ENCODE measurements around the gene PSTPIP2. TPM values are rescaled to one million over a fixed set of nuclear protein-coding genes. Genes with fewer than 3 reads are reported as not detected.

The PSTPIP2 gene
- total RNA-seq, 1 donor from 2014 or later: 9.1 TPM

DNA sequence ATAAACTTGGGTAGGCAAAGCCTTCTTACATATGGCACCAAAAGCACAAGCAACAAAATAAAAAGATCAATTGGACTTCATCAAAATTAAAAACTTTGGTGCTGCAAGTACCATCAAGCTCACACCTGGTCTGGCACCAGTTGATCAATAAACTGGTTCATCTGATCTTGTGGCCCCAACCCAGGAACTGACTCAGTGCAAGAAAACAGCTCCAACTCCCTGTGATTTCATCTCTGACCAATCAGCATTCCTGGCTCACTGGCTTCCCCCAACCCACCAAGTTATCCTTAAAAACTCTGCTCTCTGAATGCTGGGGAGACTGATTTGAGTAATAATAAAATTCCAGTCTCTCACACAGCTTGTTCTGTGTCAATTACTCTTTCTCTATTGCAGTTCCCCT, 113.3 kb downstream of the PSTPIP2 start:
- peaks cover 9% of the 10 kb centered on the region for H3K36me3 Mint-ChIP-seq (ENCODE audit: low read depth, unreplicated experiment)
- H3K27ac Mint-ChIP-seq (ENCODE audit: unreplicated experiment): peak overlapping the region; percentile 41
- no peaks in the 10 kb centered on the region for H3K27me3 ChIP-seq (ENCODE audit: insufficient read depth, low read length)

DNA sequence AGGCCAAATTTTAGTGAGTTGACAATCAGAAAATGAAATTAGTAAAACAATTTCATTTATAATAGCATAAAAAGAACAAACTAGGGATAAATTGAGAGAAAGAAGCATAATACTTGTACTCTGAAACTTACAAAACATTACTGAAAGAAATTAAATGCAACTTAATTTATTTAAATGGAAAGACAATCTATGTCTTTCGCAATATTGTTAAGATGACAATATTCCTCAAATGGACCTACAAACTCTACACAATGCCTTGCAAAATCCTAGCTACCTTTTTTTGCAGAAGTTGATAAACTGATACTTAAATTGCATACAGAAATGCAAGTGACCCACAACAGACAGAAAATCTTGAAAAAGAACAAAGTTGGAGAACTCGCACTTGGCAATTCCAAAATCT, 114.0 kb downstream of the PSTPIP2 start:
- Mint-ChIP-seq H3K36me3 (ENCODE audit: low read depth, unreplicated experiment) (peaks cover 13% of the 10 kb centered on the region), H3K9me3 (ENCODE audit: unreplicated experiment) (no peaks in the 10 kb centered on the region), H3K4me1 (ENCODE audit: low read depth, unreplicated experiment) (peaks cover 63% of the 10 kb centered on the region), H3K27ac (ENCODE audit: unreplicated experiment) (no peak overlapping the region), H3K4me3 (ENCODE audit: unreplicated experiment) (no peak overlapping the region), H3K27me3 (ENCODE audit: low read depth, unreplicated experiment) (no peaks in the 10 kb centered on the region)
- Histone ChIP-seq H3K36me3 (ENCODE audit: insufficient read depth, low read length) (peaks cover 14% of the 10 kb centered on the region), H3K79me2 (ENCODE audit: insufficient read depth, low read length) (peaks cover 60% of the 10 kb centered on the region), H3K4me2 (ENCODE audit: low read length) (peak overlapping the region; percentile 19), H3K9me3 (ENCODE audit: insufficient read depth, low read depth, low read length) (no peaks in the 10 kb centered on the region), H2AFZ (ENCODE audit: low read depth, low read length) (no peak overlapping the region), H3K4me3 (ENCODE audit: insufficient read depth, low read depth, low read length) (no peak overlapping the region), H3K27me3 (ENCODE audit: insufficient read depth, low read length) (no peaks in the 10 kb centered on the region), H3K4me1 (ENCODE audit: insufficient read depth, low read length) (peaks cover 53% of the 10 kb centered on the region), H3K9ac (ENCODE audit: low read length) (no peak overlapping the region), H4K20me1 (ENCODE audit: insufficient read depth, low read length) (no peaks in the 10 kb centered on the region), H3K27ac (ENCODE audit: low read depth, low read length) (peak overlapping the region; percentile 61)
- DNase-seq (ENCODE audit: low read depth): no peak
- FAIRE-seq: no peak
- no peak for TF ChIP-seq EZH2 (IDR thresholded peaks at IDR 0.05; ENCODE audit: insufficient read depth, low read length)
- TF ChIP-seq, protein P1, sequence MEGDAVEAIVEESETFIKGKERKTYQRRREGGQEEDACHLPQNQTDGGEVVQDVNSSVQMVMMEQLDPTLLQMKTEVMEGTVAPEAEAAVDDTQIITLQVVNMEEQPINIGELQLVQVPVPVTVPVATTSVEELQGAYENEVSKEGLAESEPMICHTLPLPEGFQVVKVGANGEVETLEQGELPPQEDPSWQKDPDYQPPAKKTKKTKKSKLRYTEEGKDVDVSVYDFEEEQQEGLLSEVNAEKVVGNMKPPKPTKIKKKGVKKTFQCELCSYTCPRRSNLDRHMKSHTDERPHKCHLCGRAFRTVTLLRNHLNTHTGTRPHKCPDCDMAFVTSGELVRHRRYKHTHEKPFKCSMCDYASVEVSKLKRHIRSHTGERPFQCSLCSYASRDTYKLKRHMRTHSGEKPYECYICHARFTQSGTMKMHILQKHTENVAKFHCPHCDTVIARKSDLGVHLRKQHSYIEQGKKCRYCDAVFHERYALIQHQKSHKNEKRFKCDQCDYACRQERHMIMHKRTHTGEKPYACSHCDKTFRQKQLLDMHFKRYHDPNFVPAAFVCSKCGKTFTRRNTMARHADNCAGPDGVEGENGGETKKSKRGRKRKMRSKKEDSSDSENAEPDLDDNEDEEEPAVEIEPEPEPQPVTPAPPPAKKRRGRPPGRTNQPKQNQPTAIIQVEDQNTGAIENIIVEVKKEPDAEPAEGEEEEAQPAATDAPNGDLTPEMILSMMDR (IDR thresholded peaks at IDR 0.05; ENCODE audit: insufficient read depth, low read depth, low read length): no peak

More for the DNA sequence above, 113.3 kb downstream of the PSTPIP2 start:
- Histone ChIP-seq H2AFZ (ENCODE audit: low read depth, low read length) (no peak overlapping the region), H3K36me3 (ENCODE audit: insufficient read depth, low read length) (peaks cover 6% of the 10 kb centered on the region), H3K4me1 (ENCODE audit: insufficient read depth, low read length) (peaks cover 56% of the 10 kb centered on the region), H3K4me3 (ENCODE audit: insufficient read depth, low read depth, low read length) (no peak overlapping the region), H3K27ac (ENCODE audit: low read depth, low read length) (no peak overlapping the region), H3K79me2 (ENCODE audit: insufficient read depth, low read length) (peaks cover 59% of the 10 kb centered on the region), H3K9me3 (ENCODE audit: insufficient read depth, low read depth, low read length) (no peaks in the 10 kb centered on the region), H4K20me1 (ENCODE audit: insufficient read depth, low read length) (no peaks in the 10 kb centered on the region), H3K9ac (ENCODE audit: low read length) (no peak overlapping the region), H3K4me2 (ENCODE audit: low read length) (peak overlapping the region; percentile 35)
- no peak overlapping the region for H3K4me3 Mint-ChIP-seq (ENCODE audit: unreplicated experiment)
- no peaks in the 10 kb centered on the region for H3K9me3 Mint-ChIP-seq (ENCODE audit: unreplicated experiment)
- DNase-seq (ENCODE audit: low read depth) (peak; percentile 51), FAIRE-seq (no peak)
- H3K27me3 Mint-ChIP-seq (ENCODE audit: low read depth, unreplicated experiment): no peaks in the 10 kb centered on the region
- H3K4me1 Mint-ChIP-seq (ENCODE audit: low read depth, unreplicated experiment): peaks cover 66% of the 10 kb centered on the region
- TF ChIP-seq EZH2 (IDR thresholded peaks at IDR 0.05; ENCODE audit: insufficient read depth, low read length): no peak
- TF ChIP-seq, protein P1 (IDR thresholded peaks at IDR 0.05; ENCODE audit: insufficient read depth, low read depth, low read length): no peak

DNA sequence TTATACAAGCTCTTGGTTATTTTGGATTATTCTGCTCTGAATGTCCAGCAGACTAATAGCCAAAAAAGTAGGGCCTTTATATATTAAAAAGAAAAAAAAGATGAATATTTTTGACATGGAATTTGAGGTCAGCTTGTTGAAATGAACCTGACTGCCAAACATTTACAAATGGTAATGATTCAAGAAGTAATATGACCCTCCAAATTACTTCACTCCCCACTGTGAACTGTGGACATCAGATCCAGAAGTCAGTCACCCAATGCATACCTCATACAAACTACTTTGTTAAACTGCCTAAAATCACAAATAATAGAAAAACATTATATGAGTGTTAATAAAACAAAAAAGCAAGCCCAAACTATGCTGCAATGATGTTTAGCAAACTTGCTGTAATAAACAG, 115.0 kb downstream of the PSTPIP2 start:
- H4K20me1 ChIP-seq (ENCODE audit: insufficient read depth, low read length): no peaks in the 10 kb centered on the region
- H3K4me2 ChIP-seq (ENCODE audit: low read length): peak overlapping the region; percentile 19
- Mint-ChIP-seq H3K4me1 (ENCODE audit: low read depth, unreplicated experiment) (peaks cover 63% of the 10 kb centered on the region), H3K4me3 (ENCODE audit: unreplicated experiment) (no peak overlapping the region), H3K27me3 (ENCODE audit: low read depth, unreplicated experiment) (no peaks in the 10 kb centered on the region), H3K27ac (ENCODE audit: unreplicated experiment) (no peak overlapping the region), H3K9me3 (ENCODE audit: unreplicated experiment) (no peaks in the 10 kb centered on the region), H3K36me3 (ENCODE audit: low read depth, unreplicated experiment) (peaks cover 17% of the 10 kb centered on the region)
- no peaks in the 10 kb centered on the region for H3K9me3 ChIP-seq (ENCODE audit: insufficient read depth, low read depth, low read length)
- DNase-seq (ENCODE audit: low read depth) (peak; percentile 76), FAIRE-seq (no peak)
- TF ChIP-seq EZH2 (IDR thresholded peaks at IDR 0.05; ENCODE audit: insufficient read depth, low read length): no peak
- TF ChIP-seq, protein P1 (IDR thresholded peaks at IDR 0.05; ENCODE audit: insufficient read depth, low read depth, low read length): no peak
- H3K4me3 ChIP-seq (ENCODE audit: insufficient read depth, low read depth, low read length): no peak overlapping the region
- H2AFZ ChIP-seq (ENCODE audit: low read depth, low read length): no peak overlapping the region
- peak overlapping the region; percentile 61 for H3K27ac ChIP-seq (ENCODE audit: low read depth, low read length)
- H3K79me2 ChIP-seq (ENCODE audit: insufficient read depth, low read length): peaks cover 68% of the 10 kb centered on the region
- H3K9ac ChIP-seq (ENCODE audit: low read length): peak overlapping the region; percentile 25
- peaks cover 50% of the 10 kb centered on the region for H3K4me1 ChIP-seq (ENCODE audit: insufficient read depth, low read length)
- H3K36me3 ChIP-seq (ENCODE audit: insufficient read depth, low read length): peaks cover 21% of the 10 kb centered on the region
- H3K27me3 ChIP-seq (ENCODE audit: insufficient read depth, low read length): no peaks in the 10 kb centered on the region

All from astrocyte (in vitro differentiated cells and primary cell).